ENCODE data around the gene C5orf24. TPM values are rescaled to one million over a fixed set of nuclear protein-coding genes. Genes with fewer than 3 reads are reported as not detected.

The C5orf24 gene
- total and polyA plus RNA-seq, 8 donors = 6.0 to 17.2 (median 13.8) TPM

DNA sequence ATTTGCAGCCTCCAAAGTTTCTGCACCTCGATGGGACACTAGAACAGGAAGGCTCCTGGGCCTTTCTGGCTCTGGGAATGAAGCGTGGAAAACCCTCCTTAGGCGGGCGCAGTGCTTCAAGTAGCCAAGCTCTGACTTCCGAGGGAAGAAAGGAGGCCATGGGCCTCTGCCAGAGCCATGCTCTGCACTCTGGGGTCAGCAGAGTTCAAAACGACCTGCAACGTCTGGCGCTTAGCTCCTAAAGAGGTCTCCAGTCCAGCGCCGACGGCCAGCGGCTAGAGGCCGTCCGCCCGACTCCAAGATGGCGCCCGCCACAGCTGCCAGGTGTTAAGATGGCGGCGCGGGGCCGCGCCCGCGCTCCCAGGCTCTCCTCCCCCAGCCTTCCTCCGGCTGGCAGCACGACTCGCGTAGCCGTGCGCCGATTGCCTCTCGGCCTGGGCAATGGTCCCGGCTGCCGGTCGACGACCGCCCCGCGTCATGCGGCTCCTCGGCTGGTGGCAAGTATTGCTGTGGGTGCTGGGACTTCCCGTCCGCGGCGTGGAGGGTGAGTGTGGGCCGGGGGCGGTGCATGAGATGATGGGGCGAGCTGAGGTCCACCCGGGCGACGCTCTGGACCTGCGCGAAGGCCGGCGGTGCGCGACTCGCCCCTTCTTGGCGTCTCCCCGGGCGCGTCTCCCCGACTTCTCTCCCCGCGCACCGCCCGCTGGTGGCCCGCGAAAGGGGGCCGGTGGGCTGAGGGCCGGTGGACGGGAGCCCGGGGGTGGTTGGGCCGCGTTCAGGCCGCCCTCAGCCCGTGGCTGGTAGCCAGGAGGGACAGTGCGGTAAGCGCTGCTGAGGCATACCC lies 28.4 kb downstream of the C5orf24 start, which contains the start of gene TXNDC15:
Gene TXNDC15 (plus strand): TSS at position 385 of the 844 bp plus-strand sequence. CDS start 57 bp downstream, at position 442.
- FAIRE-seq (no peak), ATAC-seq (peak; percentile 94 to 98 (median 98)), DNase-seq (peak; percentile 82 to 96 (median 88))
- H3K27me3 ChIP-seq = no peaks in the 10 kb centered on the region
- intact Hi-C loops (cut with DNase I) = no loop called here
- H3K9me3 ChIP-seq = no peaks in the 10 kb centered on the region
- H3K4me1 ChIP-seq = peaks cover 0 to 10% (median 6%) of the 10 kb centered on the region in 3 donors
- TF ChIP-seq, protein P1, sequence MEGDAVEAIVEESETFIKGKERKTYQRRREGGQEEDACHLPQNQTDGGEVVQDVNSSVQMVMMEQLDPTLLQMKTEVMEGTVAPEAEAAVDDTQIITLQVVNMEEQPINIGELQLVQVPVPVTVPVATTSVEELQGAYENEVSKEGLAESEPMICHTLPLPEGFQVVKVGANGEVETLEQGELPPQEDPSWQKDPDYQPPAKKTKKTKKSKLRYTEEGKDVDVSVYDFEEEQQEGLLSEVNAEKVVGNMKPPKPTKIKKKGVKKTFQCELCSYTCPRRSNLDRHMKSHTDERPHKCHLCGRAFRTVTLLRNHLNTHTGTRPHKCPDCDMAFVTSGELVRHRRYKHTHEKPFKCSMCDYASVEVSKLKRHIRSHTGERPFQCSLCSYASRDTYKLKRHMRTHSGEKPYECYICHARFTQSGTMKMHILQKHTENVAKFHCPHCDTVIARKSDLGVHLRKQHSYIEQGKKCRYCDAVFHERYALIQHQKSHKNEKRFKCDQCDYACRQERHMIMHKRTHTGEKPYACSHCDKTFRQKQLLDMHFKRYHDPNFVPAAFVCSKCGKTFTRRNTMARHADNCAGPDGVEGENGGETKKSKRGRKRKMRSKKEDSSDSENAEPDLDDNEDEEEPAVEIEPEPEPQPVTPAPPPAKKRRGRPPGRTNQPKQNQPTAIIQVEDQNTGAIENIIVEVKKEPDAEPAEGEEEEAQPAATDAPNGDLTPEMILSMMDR (IDR thresholded peaks at IDR 0.05) = no peak
- 3 to 4% methylated on average over 63 to 79 of the region's 79 CpGs for WGBS, 2 donors
- no peaks in the 10 kb centered on the region for H3K36me3 ChIP-seq
- H3K4me3 ChIP-seq = peak within 1 kb of the TSS; percentile 68 to 92 (median 79)
- H3K27ac ChIP-seq = peak within 1 kb of the TSS; percentile 82 to 93 (median 88)

DNA sequence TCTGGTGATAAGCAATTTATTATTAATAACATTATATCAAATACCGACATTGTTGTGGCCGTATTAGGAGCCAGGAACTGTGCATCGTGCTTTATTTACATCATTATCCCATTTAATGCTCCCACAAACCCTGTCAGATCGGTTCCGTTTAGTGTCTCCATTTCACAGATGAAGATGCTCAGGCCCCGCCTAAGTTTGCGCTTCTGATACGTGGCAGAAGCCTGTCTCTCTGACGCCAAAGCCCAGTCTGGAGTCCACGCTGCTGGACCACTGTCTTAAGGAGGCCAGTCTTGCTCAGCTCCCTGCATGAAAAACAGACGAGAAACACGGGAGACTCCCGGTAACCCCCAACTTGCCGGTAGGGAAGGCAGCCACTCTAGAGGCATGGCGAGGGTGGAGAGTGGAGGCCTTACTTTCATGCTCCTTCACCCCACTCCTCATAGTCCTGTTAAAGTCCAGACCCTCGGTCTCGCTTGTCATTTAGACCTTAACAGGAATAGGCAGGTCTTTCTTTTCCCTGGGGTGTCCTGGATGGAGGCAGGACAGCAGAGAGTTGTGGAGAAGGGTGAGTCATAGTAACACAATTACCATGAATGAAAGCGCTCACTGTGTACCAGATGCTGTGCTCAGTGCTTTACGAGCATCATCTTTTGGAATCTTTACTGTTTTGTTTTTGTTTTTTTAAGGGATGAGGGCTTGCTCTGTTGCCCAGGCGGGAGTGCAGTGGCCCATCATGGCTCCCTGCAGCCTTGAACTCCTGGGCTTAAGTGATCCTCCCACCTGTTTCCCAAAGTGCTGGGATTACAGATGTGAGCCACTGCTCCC lies 29.3 kb downstream of the C5orf24 start:
- FAIRE-seq = no peak
- Histone ChIP-seq H3K27ac (peak overlapping the region; percentile 82 to 93 (median 88)), H3K36me3 (no peaks in the 10 kb centered on the region), H3K4me3 (peak overlapping the region; percentile 68 to 92 (median 79)), H3K9me3 (no peaks in the 10 kb centered on the region), H3K27me3 (no peaks in the 10 kb centered on the region), H3K4me1 (peaks cover 0 to 10% (median 6%) of the 10 kb centered on the region in 3 donors)
- intact Hi-C loops (cut with DNase I) = no loop called here
- DNase-seq = peak in 5 of 6 donors; percentile 15 to 63 (median 34)
- 13 to 14% methylated on average over 20 of the region's 20 CpGs for WGBS, 2 donors
- peak; percentile 35 to 72 (median 52) for ATAC-seq
- TF ChIP-seq, protein P1 (IDR thresholded peaks at IDR 0.05) = no peak

DNA sequence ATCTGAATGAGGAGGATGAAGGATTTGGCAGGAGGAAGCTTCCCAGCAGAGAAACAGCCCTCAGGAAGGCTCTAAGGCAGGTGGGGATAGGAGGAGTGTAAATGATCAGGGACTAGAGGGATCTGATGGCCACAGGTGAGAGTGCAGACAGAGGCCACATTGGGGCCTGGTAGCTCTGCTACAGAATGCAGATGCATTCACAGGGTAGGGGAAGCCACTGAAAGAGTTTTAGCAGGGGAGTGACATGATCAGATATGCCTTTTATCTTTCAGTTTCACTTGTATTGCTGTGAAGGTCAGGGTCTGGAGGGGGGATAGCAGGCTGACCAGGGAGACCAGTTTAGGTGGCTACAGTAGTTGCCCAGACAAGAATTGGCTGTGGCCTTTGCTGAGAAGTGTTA lies 31.4 kb downstream of the C5orf24 start:
- DNase-seq (no peak), ATAC-seq (no peak), FAIRE-seq (no peak)
- TF ChIP-seq, protein P1 (IDR thresholded peaks at IDR 0.05) = no peak
- Histone ChIP-seq H3K27me3 (no peaks in the 10 kb centered on the region), H3K27ac (no peak overlapping the region), H3K4me1 (peaks cover 0 to 10% (median 6%) of the 10 kb centered on the region in 3 donors), H3K36me3 (no peaks in the 10 kb centered on the region), H3K4me3 (no peak overlapping the region), H3K9me3 (no peaks in the 10 kb centered on the region)
- intact Hi-C loops (cut with DNase I) = no loop called here

DNA sequence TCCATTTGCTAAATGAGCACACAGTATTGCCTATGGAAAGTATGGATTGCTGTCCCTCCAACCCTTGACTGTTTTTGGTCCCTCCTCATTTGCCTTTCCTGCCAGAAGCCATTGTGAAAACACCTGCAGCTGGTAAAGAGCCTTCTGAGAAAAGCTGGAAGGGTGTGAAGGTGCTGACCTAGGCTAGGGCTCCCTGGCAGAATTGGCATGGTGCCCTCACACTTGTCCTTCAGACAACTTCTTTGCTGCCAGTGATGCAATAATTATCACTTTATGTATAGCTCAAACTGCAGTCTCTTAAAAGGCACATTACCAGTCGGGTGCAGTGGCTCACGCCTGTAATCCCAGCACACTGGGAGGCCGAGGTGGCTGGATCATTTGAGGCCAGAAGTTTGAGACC lies 32.6 kb downstream of the C5orf24 start:
- H3K27ac ChIP-seq = no peak overlapping the region
- H3K4me1 ChIP-seq = peaks cover 0 to 10% (median 6%) of the 10 kb centered on the region in 3 donors
- H3K27me3 ChIP-seq = no peaks in the 10 kb centered on the region
- H3K9me3 ChIP-seq = no peaks in the 10 kb centered on the region
- TF ChIP-seq, protein P1 (IDR thresholded peaks at IDR 0.05) = no peak
- FAIRE-seq (no peak), ATAC-seq (no peak), DNase-seq (peak in 4 of 6 donors; percentile 22 to 56 (median 46))
- no peaks in the 10 kb centered on the region for H3K36me3 ChIP-seq
- no peak overlapping the region for H3K4me3 ChIP-seq
- intact Hi-C loops (cut with DNase I) = no loop called here
- WGBS, 2 donors = 74 to 81% methylated on average over 3 of the region's 3 CpGs
